ENCODE results near the gene HORMAD2. TPM values are rescaled to one million over a fixed set of nuclear protein-coding genes. Genes with fewer than 3 reads are reported as not detected.
"Not testable (repeated sequence)": the region's sequence is repeated elsewhere in the genome, so short reads cannot be mapped to it uniquely, and the experiment has no call there.

Gene HORMAD2
- total RNA-seq, 1 donor, result not detected

GRCh38 chr22:30193031-30193775 lies 112.9 kb downstream of the HORMAD2 start:
- H3K4me1 ChIP-seq (ENCODE audit: insufficient read depth, low read length), result peaks cover 52% of the 10 kb centered on the region
- H3K9me3 ChIP-seq (ENCODE audit: low read depth, low read length), result no peaks in the 10 kb centered on the region
- H3K27me3 ChIP-seq (ENCODE audit: insufficient read depth, low read length), result no peaks in the 10 kb centered on the region
- no peak overlapping the region for H3K4me3 ChIP-seq (ENCODE audit: low read length)

- Histone ChIP-seq H3K9me3 (ENCODE audit: low read depth, low read length) (no peaks in the 10 kb centered on the region), H3K4me3 (ENCODE audit: low read length) (no peak overlapping the region), H3K4me1 (ENCODE audit: insufficient read depth, low read length) (peaks cover 52% of the 10 kb centered on the region), H3K27me3 (ENCODE audit: insufficient read depth, low read length) (no peaks in the 10 kb centered on the region)
These were observed 115.2 kb downstream of the HORMAD2 start for GRCh38 chr22:30195245-30196140.

- Histone ChIP-seq H3K4me1 (ENCODE audit: insufficient read depth, low read length) (peaks cover 49% of the 10 kb centered on the region), H3K27me3 (ENCODE audit: insufficient read depth, low read length) (no peaks in the 10 kb centered on the region), H3K4me3 (ENCODE audit: low read length) (no peak overlapping the region), H3K9me3 (ENCODE audit: low read depth, low read length) (no peaks in the 10 kb centered on the region)
These were observed 116.0 kb downstream of the HORMAD2 start for GRCh38 chr22:30196141-30196879.

- H3K4me3 ChIP-seq (ENCODE audit: low read length), result no peak overlapping the region
- no peaks in the 10 kb centered on the region for H3K9me3 ChIP-seq (ENCODE audit: low read depth, low read length)
- H3K4me1 ChIP-seq (ENCODE audit: insufficient read depth, low read length), result peaks cover 48% of the 10 kb centered on the region
- H3K27me3 ChIP-seq (ENCODE audit: insufficient read depth, low read length), result no peaks in the 10 kb centered on the region
These were observed 116.6 kb downstream of the HORMAD2 start for GRCh38 chr22:30196880-30197336.

GRCh38 chr22:30197389-30197788 lies 117.1 kb downstream of the HORMAD2 start:
- Histone ChIP-seq H3K9me3 (ENCODE audit: low read depth, low read length) (no peaks in the 10 kb centered on the region), H3K4me3 (ENCODE audit: low read length) (no peak overlapping the region), H3K27me3 (ENCODE audit: insufficient read depth, low read length) (no peaks in the 10 kb centered on the region), H3K4me1 (ENCODE audit: insufficient read depth, low read length) (peaks cover 43% of the 10 kb centered on the region)

- H3K4me1 ChIP-seq (ENCODE audit: insufficient read depth, low read length), result peaks cover 37% of the 10 kb centered on the region
- H3K27me3 ChIP-seq (ENCODE audit: insufficient read depth, low read length), result no peaks in the 10 kb centered on the region
- H3K9me3 ChIP-seq (ENCODE audit: low read depth, low read length), result no peaks in the 10 kb centered on the region
- H3K4me3 ChIP-seq (ENCODE audit: low read length), result no peak overlapping the region
These were observed 118.0 kb downstream of the HORMAD2 start for GRCh38 chr22:30198152-30198825.

- Histone ChIP-seq H3K4me1 (ENCODE audit: insufficient read depth, low read length) (peaks cover 30% of the 10 kb centered on the region), H3K9me3 (ENCODE audit: low read depth, low read length) (no peaks in the 10 kb centered on the region), H3K27me3 (ENCODE audit: insufficient read depth, low read length) (no peaks in the 10 kb centered on the region), H3K4me3 (ENCODE audit: low read length) (no peak overlapping the region)
These were observed 118.7 kb downstream of the HORMAD2 start for GRCh38 chr22:30198921-30199320.

- H3K4me3 ChIP-seq (ENCODE audit: low read length); H3K9me3 ChIP-seq (ENCODE audit: low read depth, low read length): not testable (repeated sequence)
- peaks cover 16% of the 10 kb centered on the region for H3K4me1 ChIP-seq (ENCODE audit: insufficient read depth, low read length)
These were observed 120.6 kb downstream of the HORMAD2 start for GRCh38 chr22:30200905-30201304.

GRCh38 chr22:30201945-30202344 lies 121.7 kb downstream of the HORMAD2 start:
- Histone ChIP-seq H3K27me3 (ENCODE audit: insufficient read depth, low read length) (no peaks in the 10 kb centered on the region), H3K9me3 (ENCODE audit: low read depth, low read length) (no peaks in the 10 kb centered on the region), H3K4me1 (ENCODE audit: insufficient read depth, low read length) (peaks cover 6% of the 10 kb centered on the region), H3K4me3 (ENCODE audit: low read length) (no peak overlapping the region)

More at GRCh38 chr22:30200905-30201304, 120.6 kb downstream of the HORMAD2 start:
- not testable (repeated sequence) for H3K27me3 ChIP-seq (ENCODE audit: insufficient read depth, low read length)

- H3K4me3 ChIP-seq (ENCODE audit: low read length), result no peak overlapping the region
These were observed 122.3 kb downstream of the HORMAD2 start for GRCh38 chr22:30202531-30203006.

GRCh38 chr22:30204015-30204741 lies 123.9 kb downstream of the HORMAD2 start:
- no peak overlapping the region for H3K4me3 ChIP-seq (ENCODE audit: low read length)
- no peaks in the 10 kb centered on the region for H3K9me3 ChIP-seq (ENCODE audit: low read depth, low read length)
- no peaks in the 10 kb centered on the region for H3K4me1 ChIP-seq (ENCODE audit: insufficient read depth, low read length)
- no peaks in the 10 kb centered on the region for H3K27me3 ChIP-seq (ENCODE audit: insufficient read depth, low read length)

More at GRCh38 chr22:30202531-30203006, 122.3 kb downstream of the HORMAD2 start:
- no peaks in the 10 kb centered on the region for H3K9me3 ChIP-seq (ENCODE audit: low read depth, low read length)
- H3K4me1 ChIP-seq (ENCODE audit: insufficient read depth, low read length), result no peaks in the 10 kb centered on the region
- H3K27me3 ChIP-seq (ENCODE audit: insufficient read depth, low read length), result no peaks in the 10 kb centered on the region

GRCh38 chr22:30204742-30205111 lies 124.5 kb downstream of the HORMAD2 start:
- Histone ChIP-seq H3K4me1 (ENCODE audit: insufficient read depth, low read length) (no peaks in the 10 kb centered on the region), H3K4me3 (ENCODE audit: low read length) (no peak overlapping the region), H3K27me3 (ENCODE audit: insufficient read depth, low read length) (no peaks in the 10 kb centered on the region), H3K9me3 (ENCODE audit: low read depth, low read length) (no peaks in the 10 kb centered on the region)

- no peak overlapping the region for H3K4me3 ChIP-seq (ENCODE audit: low read length)
- no peaks in the 10 kb centered on the region for H3K9me3 ChIP-seq (ENCODE audit: low read depth, low read length)
- H3K4me1 ChIP-seq (ENCODE audit: insufficient read depth, low read length), result no peaks in the 10 kb centered on the region
- no peaks in the 10 kb centered on the region for H3K27me3 ChIP-seq (ENCODE audit: insufficient read depth, low read length)
These were observed 125.2 kb downstream of the HORMAD2 start for GRCh38 chr22:30205281-30206115.

Measured in mononuclear cell (primary cell).